IMR-90 (cell line): ENCODE measurements around the gene CFD.

ENCODE experiments used
- CHD1 ChIP-seq: IDR thresholded peaks from 2 replicates; pipeline ENCODE4 v1.6.1; 2012; ENCODE audit warnings: low read depth, low read length, improper control_type of control experiment
- CTCF ChIP-seq: conservative IDR thresholded peaks from 2 replicates; pipeline ENCODE4 v1.5.1; 2012; ENCODE audit warnings: mild to moderate bottlenecking, low read depth, low read length, improper control_type of control experiment
- MXI1 ChIP-seq: IDR thresholded peaks from 2 replicates; pipeline ENCODE4 v1.6.1; 2012; ENCODE audit warnings: low read depth, mild to moderate bottlenecking, low read length, moderate library complexity, borderline replicate concordance
- RFX5 ChIP-seq: IDR thresholded peaks from 2 replicates; pipeline ENCODE4 v1.8.0; 2012; ENCODE audit warnings: low read depth, mild to moderate bottlenecking, low read length, moderate library complexity

- no peak for TF ChIP-seq CTCF
- TF ChIP-seq MXI1: no peak
- no peak for TF ChIP-seq RFX5
- TF ChIP-seq CHD1: no peak
These were observed 35.8 kb upstream of the CFD start for GRCh38 chr19:823565-824121.
